ENCODE measurements around the gene CEP83. TPM values are rescaled to one million over a fixed set of nuclear protein-coding genes. Genes with fewer than 3 reads are reported as not detected.
"Not testable (repeated sequence)": the region's sequence is repeated elsewhere in the genome, so short reads cannot be mapped to it uniquely, and the experiment has no call there.

The CEP83 gene
- total and polyA plus RNA-seq, 9 donors = 12.9 to 20.6 (median 13.9) TPM

DNA sequence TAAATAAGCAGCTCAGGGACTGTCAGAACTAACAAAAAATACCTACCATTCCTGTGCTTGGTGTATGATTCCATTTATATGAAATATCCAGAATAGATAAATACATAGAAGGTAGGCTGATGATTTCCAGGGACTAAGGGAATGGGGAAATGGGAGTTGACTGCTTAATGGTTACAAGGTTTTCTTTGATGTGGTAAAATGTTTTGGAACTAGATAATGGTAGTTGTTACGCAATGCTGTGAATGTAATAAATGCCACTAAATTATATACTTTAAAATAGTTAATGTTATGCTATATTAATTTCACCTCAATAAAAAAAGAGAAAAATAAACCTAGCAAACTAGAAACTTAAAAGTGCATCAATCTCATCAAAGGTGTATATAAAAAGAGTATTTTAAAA, 41.1 kb downstream of the CEP83 start:
- no CpG with 5 or more reads among the region's 1 CpG for WGBS (ENCODE audit: insufficient coverage)
- Histone ChIP-seq H3K9me3 (replicated peaks; ENCODE audit: control insufficient read depth, low read depth, low read length) (peaks cover 15% of the 10 kb centered on the region), H3K27me3 (ENCODE audit: control insufficient read depth, insufficient read depth, low read length) (no peaks in the 10 kb centered on the region), H3K4me3 (ENCODE audit: low read length) (no peak overlapping the region), H3K4me1 (ENCODE audit: control insufficient read depth, insufficient read depth, low read length) (no peaks in the 10 kb centered on the region), H3K27ac (ENCODE audit: low read length) (no peak overlapping the region), H3K36me3 (ENCODE audit: control insufficient read depth, insufficient read depth, low read length) (no peaks in the 10 kb centered on the region)
- no peak for DNase-seq

GRCh38 chr12:94416613-94417012, 43.1 kb downstream of the CEP83 start:
- Histone ChIP-seq H3K36me3 (ENCODE audit: control insufficient read depth, insufficient read depth, low read length) (no peaks in the 10 kb centered on the region), H3K4me3 (ENCODE audit: low read length) (no peak overlapping the region), H3K9me3 (replicated peaks; ENCODE audit: control insufficient read depth, low read depth, low read length) (no peaks in the 10 kb centered on the region), H3K27ac (ENCODE audit: low read length) (no peak overlapping the region), H3K4me1 (ENCODE audit: control insufficient read depth, insufficient read depth, low read length) (no peaks in the 10 kb centered on the region), H3K27me3 (ENCODE audit: control insufficient read depth, insufficient read depth, low read length) (no peaks in the 10 kb centered on the region)
- DNase-seq = no peak
- no CpG with 5 or more reads among the region's 2 CpGs for WGBS (ENCODE audit: insufficient coverage)

- no peaks in the 10 kb centered on the region for H3K27me3 ChIP-seq (ENCODE audit: control insufficient read depth, insufficient read depth, low read length)
- no peaks in the 10 kb centered on the region for H3K9me3 ChIP-seq (replicated peaks; ENCODE audit: control insufficient read depth, low read depth, low read length)
- H3K27ac ChIP-seq (ENCODE audit: low read length) = no peak overlapping the region
- no peaks in the 10 kb centered on the region for H3K4me1 ChIP-seq (ENCODE audit: control insufficient read depth, insufficient read depth, low read length)
- no peak overlapping the region for H3K4me3 ChIP-seq (ENCODE audit: low read length)
- DNase-seq = no peak
- no peaks in the 10 kb centered on the region for H3K36me3 ChIP-seq (ENCODE audit: control insufficient read depth, insufficient read depth, low read length)
Measured at GRCh38 chr12:94415066-94415465, 44.6 kb downstream of the CEP83 start.

DNA sequence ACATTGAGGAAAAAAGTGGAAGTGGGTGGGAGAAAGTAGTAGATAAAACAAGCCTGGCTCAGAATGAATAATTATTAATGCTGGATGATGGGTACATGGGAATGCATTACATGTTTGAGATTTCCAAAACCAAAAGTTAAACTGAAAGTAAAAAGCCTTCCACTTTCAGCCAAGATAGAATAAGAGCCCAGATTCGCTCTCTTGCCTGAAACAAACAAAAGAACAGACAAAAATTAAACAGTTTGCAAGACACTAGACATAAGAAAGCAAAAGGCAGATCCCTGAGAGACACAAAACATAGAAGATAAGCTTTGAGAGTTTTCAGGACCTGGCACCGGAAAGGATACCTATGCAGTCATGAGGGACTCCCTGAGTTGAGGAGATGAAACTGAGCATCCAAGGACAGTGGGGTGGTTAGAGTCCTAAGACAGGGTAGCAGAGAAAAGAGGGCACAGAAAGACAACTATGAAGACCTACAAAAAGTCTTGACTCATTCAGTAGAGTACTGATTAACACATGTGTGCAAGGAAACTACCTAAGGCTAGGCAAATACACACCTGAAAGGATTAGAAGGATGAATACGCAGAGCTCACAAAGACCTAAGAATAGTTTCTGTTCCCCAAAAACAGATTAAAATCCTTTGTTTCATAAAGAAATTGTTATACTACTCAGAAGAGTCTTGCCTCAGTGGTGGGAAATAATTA, 54.1 kb downstream of the CEP83 start:
- H3K9me3 ChIP-seq (replicated peaks; ENCODE audit: control insufficient read depth, low read depth, low read length) = no peaks in the 10 kb centered on the region
- no peaks in the 10 kb centered on the region for H3K27me3 ChIP-seq (ENCODE audit: control insufficient read depth, insufficient read depth, low read length)
- H3K4me3 ChIP-seq (ENCODE audit: low read length) = no peak overlapping the region
- 75% methylated on average over 1 of the region's 3 CpGs for WGBS (ENCODE audit: insufficient coverage)
- H3K4me1 ChIP-seq (ENCODE audit: control insufficient read depth, insufficient read depth, low read length) = no peaks in the 10 kb centered on the region
- peak overlapping the region; percentile 37 for H3K27ac ChIP-seq (ENCODE audit: low read length)
- DNase-seq = peak; percentile 52
- no peaks in the 10 kb centered on the region for H3K36me3 ChIP-seq (ENCODE audit: control insufficient read depth, insufficient read depth, low read length)

DNA sequence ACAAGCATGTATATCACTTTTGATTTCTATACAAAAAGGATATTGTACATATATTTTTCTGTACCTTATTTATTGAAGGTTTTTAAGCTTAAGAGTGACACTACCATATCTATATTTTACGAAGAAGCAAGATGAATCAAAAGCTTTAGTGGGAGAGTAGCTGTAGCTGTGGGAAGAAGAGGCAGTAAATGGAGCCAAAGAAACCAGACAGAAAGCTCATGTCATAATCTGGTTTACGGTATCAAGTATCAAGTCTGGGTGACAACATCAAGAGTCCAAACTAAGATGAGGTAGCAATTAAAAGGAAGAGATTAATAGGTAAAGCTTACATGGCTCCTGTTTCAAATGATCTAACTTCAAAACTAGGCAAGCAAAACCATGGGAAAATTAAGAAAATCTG, 54.8 kb downstream of the CEP83 start:
- Histone ChIP-seq H3K27ac (ENCODE audit: low read length) (no peak overlapping the region), H3K27me3 (ENCODE audit: control insufficient read depth, insufficient read depth, low read length) (no peaks in the 10 kb centered on the region), H3K36me3 (ENCODE audit: control insufficient read depth, insufficient read depth, low read length) (no peaks in the 10 kb centered on the region), H3K4me1 (ENCODE audit: control insufficient read depth, insufficient read depth, low read length) (no peaks in the 10 kb centered on the region), H3K4me3 (ENCODE audit: low read length) (no peak overlapping the region), H3K9me3 (replicated peaks; ENCODE audit: control insufficient read depth, low read depth, low read length) (no peaks in the 10 kb centered on the region)
- no CpG with 5 or more reads among the region's 2 CpGs for WGBS (ENCODE audit: insufficient coverage)
- DNase-seq = peak; percentile 7

DNA sequence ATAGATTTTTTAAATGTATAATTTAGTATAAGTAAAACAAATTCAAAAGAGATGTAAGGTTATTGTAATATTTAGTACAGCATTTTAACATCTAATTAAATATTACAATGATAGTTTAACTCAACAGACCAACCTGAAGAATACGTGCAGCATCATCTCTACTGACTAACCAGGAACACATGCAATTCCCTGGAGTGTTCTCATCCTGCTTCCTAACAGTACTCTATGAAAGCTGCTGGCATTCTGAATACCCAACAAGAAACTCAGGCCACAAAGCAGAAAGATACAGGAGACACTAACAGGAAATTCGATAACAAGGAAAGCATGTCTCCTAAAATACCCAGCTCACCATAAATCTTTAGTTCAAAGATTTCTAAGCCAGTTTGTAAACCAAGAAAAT, 58.3 kb downstream of the CEP83 start:
- Histone ChIP-seq H3K36me3 (ENCODE audit: control insufficient read depth, insufficient read depth, low read length) (no peaks in the 10 kb centered on the region), H3K4me3 (ENCODE audit: low read length) (no peak overlapping the region), H3K9me3 (replicated peaks; ENCODE audit: control insufficient read depth, low read depth, low read length) (peaks cover 9% of the 10 kb centered on the region), H3K27ac (ENCODE audit: low read length) (no peak overlapping the region), H3K27me3 (ENCODE audit: control insufficient read depth, insufficient read depth, low read length) (no peaks in the 10 kb centered on the region), H3K4me1 (ENCODE audit: control insufficient read depth, insufficient read depth, low read length) (no peaks in the 10 kb centered on the region)
- DNase-seq = no peak
- WGBS (ENCODE audit: insufficient coverage) = no CpG with 5 or more reads among the region's 2 CpGs

GRCh38 chr12:94398685-94399084, 61.0 kb downstream of the CEP83 start:
- not testable (repeated sequence) for DNase-seq; H3K9me3 ChIP-seq (replicated peaks; ENCODE audit: control insufficient read depth, low read depth, low read length); H3K27me3 ChIP-seq (ENCODE audit: control insufficient read depth, insufficient read depth, low read length); H3K4me1 ChIP-seq (ENCODE audit: control insufficient read depth, insufficient read depth, low read length); H3K36me3 ChIP-seq (ENCODE audit: control insufficient read depth, insufficient read depth, low read length); H3K27ac ChIP-seq (ENCODE audit: low read length); H3K4me3 ChIP-seq (ENCODE audit: low read length)
- WGBS (ENCODE audit: insufficient coverage) = no CpG with 5 or more reads among the region's 5 CpGs

DNA sequence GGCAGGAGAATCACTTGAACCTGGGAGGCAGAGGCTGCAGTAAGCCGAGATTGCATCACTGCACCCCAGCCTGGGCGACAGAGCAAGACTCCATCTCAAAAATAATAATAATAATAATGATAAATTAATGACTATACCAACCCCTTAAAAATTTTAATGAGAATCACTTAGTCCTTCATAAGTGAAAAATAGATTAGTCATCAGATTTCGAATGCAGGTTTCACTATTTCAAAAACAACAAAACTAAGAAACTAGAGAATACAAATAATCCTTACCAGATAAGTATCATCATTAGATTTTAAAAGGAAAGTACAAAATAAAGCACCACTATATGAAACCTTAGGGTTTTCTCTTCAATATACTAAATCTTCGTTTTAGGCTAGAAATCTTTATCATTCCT, 62.3 kb downstream of the CEP83 start:
- Histone ChIP-seq H3K27ac (ENCODE audit: low read length) (no peak overlapping the region), H3K27me3 (ENCODE audit: control insufficient read depth, insufficient read depth, low read length) (no peaks in the 10 kb centered on the region), H3K4me1 (ENCODE audit: control insufficient read depth, insufficient read depth, low read length) (no peaks in the 10 kb centered on the region), H3K36me3 (ENCODE audit: control insufficient read depth, insufficient read depth, low read length) (no peaks in the 10 kb centered on the region), H3K4me3 (ENCODE audit: low read length) (no peak overlapping the region), H3K9me3 (replicated peaks; ENCODE audit: control insufficient read depth, low read depth, low read length) (peaks cover 9% of the 10 kb centered on the region)
- DNase-seq = no peak
- no CpG with 5 or more reads among the region's 4 CpGs for WGBS (ENCODE audit: insufficient coverage)

DNA sequence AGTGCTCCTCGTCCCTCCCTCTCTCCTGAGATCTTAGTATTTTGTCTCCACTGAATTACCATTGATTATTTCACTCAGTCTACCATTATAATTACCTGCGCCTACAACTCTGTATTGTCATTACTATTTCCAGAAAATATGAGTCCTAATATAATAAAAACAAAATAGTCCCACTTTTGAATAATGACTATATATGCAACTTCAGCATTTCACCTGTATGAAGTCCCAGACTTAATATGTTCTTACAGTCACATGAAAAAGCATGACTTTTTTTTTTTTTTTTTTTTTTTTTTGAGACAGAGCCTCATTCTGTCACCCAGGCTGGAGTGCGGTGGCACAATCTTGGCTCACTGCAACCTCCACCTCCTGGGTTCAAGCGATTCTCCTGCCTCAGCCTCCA, 63.7 kb downstream of the CEP83 start:
- H3K27ac ChIP-seq (ENCODE audit: low read length); DNase-seq; H3K4me1 ChIP-seq (ENCODE audit: control insufficient read depth, insufficient read depth, low read length); H3K4me3 ChIP-seq (ENCODE audit: low read length); H3K27me3 ChIP-seq (ENCODE audit: control insufficient read depth, insufficient read depth, low read length); H3K36me3 ChIP-seq (ENCODE audit: control insufficient read depth, insufficient read depth, low read length); H3K9me3 ChIP-seq (replicated peaks; ENCODE audit: control insufficient read depth, low read depth, low read length): not testable (repeated sequence)
- no CpG with 5 or more reads among the region's 4 CpGs for WGBS (ENCODE audit: insufficient coverage)

DNA sequence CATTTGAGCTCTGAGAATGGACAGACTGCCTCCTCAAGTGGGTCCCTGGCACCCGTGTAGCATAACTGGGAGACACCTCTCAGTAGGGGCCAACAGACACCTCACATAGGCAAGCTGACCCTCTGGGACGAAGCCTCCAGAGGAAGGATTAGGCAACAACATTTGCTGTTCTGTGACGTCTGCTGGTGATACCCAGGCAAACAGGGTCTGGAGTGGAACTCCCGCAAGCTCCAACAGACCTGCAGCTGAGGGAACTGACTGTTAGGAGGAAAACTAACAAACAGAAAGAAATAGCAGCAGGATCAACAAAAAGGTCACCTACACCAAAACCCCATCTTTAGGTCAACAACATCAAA, 69.6 kb downstream of the CEP83 start:
- Histone ChIP-seq H3K27me3 (ENCODE audit: control insufficient read depth, insufficient read depth, low read length) (no peaks in the 10 kb centered on the region), H3K4me3 (ENCODE audit: low read length) (no peak overlapping the region), H3K9me3 (replicated peaks; ENCODE audit: control insufficient read depth, low read depth, low read length) (no peaks in the 10 kb centered on the region), H3K4me1 (ENCODE audit: control insufficient read depth, insufficient read depth, low read length) (no peaks in the 10 kb centered on the region), H3K36me3 (ENCODE audit: control insufficient read depth, insufficient read depth, low read length) (peaks cover 3% of the 10 kb centered on the region), H3K27ac (ENCODE audit: low read length) (no peak overlapping the region)
- 86% methylated on average over 4 of the region's 4 CpGs for WGBS (ENCODE audit: insufficient coverage)
- DNase-seq = no peak

GRCh38 chr12:94389482-94390129, 70.1 kb downstream of the CEP83 start:
- 92% methylated on average over 13 of the region's 16 CpGs for WGBS (ENCODE audit: insufficient coverage)
- H3K9me3 ChIP-seq (replicated peaks; ENCODE audit: control insufficient read depth, low read depth, low read length); H3K27me3 ChIP-seq (ENCODE audit: control insufficient read depth, insufficient read depth, low read length); H3K4me1 ChIP-seq (ENCODE audit: control insufficient read depth, insufficient read depth, low read length); H3K4me3 ChIP-seq (ENCODE audit: low read length); DNase-seq; H3K27ac ChIP-seq (ENCODE audit: low read length); H3K36me3 ChIP-seq (ENCODE audit: control insufficient read depth, insufficient read depth, low read length): not testable (repeated sequence)

All from muscle of leg (tissue), 11 donors.